Activated T-helper 1 cell treated with Interleukin-2 at 50 U/mL for 16 hours (primary cell): ENCODE results near the gene PEX11G.

Source experiments
- DNase-seq: peaks from one replicate; pipeline ENCODE4 v3.0.0-alpha.2; 2020; ENCODE audit warnings: low read depth

PEX11G gene

DNA sequence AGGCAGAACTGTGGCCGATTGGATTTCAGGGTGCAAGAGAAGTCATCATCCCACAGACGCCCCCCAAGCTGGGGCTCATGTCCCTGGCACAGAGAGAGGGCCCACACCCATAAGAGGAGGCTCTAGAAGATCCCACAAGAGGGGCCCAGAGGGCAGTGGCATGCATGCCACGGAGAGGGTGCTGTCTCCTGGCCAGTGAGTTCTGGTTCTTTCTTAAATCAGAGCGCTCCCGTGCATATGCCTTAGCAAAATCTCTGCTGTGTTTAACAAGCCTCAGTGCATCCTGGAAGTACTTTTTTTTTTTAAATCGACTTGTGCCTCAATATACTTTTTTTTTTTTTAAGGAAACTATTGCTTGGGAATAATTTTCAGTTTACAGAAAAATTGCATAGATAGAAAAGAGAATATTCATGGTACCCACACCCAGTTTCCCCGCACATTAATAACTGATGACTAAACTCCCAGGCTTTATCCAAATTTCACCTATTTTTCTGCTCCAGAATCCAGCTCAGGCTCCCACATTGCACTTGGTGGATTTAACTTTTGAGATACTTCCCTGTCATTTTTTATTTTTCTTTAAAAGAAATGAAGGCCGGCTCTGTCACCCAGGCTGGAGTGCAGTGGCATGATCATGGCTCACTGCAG lies 59.1 kb downstream of the PEX11G start:
- DNase-seq, result no peak

DNA sequence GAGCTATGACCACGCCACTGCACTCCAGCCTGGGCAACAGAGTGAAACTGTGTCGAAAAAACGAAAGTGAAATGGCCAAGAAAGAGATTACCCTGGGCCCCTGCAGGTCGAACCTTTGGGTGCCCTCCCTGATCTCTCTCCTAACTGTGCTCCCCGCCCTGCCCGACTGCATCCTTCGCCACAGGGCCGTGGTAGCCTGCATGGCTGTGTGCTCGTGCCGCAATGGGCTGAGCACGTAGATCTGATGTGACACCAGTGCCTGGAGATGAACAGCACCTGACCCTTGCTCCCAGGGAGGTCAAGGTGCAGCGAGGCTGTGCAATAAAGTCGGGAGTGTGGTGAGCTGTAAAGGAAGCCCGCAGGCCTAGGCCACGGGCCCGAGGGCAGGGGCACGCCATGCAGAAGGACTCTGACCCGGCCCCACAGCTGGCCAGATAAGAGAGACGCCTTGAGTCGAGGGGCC lies 60.2 kb downstream of the PEX11G start:
- no peak for DNase-seq

- no peak for DNase-seq
Measured at GRCh38 chr19:7427944-7428343, 60.9 kb downstream of the PEX11G start.

- DNase-seq, result no peak
Measured at GRCh38 chr19:7426986-7427385, 61.8 kb downstream of the PEX11G start.
